GM19395 (cell line): ENCODE data around the gene ZNF584.
"Not testable (repeated sequence)": the region's sequence is repeated elsewhere in the genome, so short reads cannot be mapped to it uniquely, and the experiment has no call there.

ENCODE experiments used
- ATAC-seq: cut with Tn5 transposase; IDR thresholded peaks from one replicate; pipeline ENCODE4 v1.9.1; 2021; ENCODE audit warnings: mild to moderate bottlenecking, moderate library complexity; ENCODE audit not compliant: unreplicated experiment

Gene ZNF584

DNA sequence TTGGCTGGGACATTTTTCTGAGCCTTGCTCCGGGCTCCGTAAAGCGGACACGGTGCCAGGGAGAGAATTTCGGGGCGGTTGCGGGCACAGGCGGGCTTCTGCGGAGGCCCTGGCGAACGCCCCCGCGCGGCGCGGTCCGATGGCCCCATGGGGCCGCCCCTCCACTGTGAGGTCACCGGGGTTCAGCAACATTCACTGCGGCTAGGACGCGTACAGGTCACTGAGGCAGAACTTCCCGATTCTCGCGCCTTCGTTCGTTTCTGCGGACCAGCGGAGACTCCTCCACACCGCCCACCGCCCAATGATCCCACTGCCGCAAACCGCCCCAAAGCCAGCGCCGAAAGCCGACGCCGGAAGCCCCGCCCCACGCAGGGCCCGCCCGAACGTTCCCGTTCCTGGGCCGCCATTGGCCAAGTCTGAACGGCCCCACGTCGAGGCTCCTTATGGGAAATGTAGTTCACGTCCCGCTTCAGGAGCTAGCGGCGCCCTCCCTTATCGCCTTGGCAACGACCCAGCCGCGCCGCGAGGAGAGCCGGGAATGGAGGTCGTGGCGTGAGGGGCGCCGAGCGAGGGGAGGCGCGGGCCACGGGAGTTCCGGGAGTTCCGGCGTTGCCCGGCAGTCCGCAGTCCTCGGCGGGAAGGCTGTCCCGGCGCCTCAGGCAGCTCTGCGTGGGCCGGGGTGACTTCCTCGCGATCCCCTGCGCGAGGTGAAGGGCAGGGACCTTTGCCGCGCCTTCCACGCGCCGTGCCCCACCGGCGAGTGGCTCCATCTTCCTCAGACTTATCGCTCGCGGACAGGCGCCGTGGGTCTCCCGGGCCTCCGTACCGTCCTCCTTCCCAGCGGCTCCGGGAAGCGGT, at the start of gene ZNF584:
Gene ZNF584 (plus strand): TSS at position 498 of the 858 bp plus-strand sequence. CDS start 499 bp downstream, outside the sequence.
- ATAC-seq, result peak; percentile 92

DNA sequence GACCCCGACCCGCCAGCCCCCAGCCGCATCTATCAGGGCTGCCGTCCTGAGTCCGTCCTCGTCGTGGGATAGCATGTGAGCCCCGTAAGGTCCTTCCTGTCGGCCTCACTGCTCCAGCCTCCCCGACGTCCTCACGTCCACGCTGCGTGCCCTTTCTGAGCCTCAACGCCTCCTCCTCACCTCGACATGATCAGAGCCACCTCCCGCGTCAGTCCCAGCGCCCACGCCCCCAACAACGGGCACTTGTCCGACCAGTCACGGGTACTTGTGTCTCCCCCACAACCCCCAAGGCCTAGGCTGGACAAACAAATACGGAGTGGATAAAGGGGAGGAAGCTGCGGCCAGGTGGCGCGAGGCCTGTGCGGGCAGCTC, 46.6 kb upstream of the ZNF584 start:
- ATAC-seq, result peak; percentile 21

DNA sequence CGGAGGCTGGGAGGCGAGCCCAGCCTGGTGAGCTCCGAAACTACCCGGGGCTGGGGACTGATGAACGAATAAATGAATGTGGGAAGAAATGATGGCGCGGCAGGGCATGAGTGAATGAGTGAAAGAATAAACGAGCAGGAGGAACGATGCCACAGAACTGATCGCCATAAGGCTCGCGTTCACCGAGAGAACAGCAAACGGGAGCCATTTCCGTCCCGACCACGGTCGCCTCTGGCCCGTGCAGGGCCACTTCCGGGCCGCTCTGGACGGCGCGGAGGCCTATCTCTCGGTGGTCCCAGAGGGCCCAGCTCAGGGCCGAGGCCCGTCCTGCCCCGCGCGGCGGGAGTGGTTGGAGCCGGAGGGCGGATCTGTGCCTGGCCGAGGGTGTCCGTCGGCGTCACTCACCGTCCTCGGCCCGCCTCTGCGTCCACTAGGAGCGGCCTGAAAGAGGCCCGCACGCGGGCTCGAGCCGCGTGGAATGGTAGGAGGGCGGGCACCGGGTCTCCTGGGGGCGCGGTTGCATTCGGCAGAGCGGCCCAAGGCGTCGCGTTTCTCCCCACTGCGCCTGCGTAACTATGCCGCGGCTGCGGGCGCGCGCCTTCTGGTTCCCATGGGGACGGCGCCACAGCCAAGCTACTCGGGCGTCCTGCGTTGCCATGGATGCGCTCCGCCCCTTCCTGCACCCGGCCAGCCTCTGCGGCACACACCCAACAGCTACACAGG, 46.0 kb upstream of the ZNF584 start, which contains the start of gene ZNF497:
Gene ZNF497 (minus strand): TSS at position 480 of the 723 bp plus-strand sequence. CDS start 5,116 bp downstream, outside the sequence.
- ATAC-seq, result peak; percentile 89

DNA sequence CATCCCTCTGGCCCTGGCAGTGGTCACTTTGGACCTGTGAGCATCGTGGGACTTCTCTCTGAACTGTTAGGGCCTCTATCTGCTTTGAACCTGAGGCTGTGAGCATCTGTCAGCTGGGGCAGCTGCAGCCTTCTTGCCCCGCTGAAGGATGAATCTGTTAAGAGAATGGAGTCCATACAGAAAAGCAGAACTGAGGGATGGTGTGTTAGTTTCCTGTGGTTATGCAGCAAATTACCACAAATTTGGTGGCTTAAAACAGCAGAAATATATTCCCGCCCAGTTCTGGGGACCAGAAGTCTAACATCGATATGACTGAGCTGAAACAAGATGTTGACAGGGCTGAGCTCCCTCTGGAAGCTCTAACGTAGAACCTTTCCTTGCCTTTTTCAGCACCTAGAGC, 44.3 kb upstream of the ZNF584 start:
- ATAC-seq, result no peak

DNA sequence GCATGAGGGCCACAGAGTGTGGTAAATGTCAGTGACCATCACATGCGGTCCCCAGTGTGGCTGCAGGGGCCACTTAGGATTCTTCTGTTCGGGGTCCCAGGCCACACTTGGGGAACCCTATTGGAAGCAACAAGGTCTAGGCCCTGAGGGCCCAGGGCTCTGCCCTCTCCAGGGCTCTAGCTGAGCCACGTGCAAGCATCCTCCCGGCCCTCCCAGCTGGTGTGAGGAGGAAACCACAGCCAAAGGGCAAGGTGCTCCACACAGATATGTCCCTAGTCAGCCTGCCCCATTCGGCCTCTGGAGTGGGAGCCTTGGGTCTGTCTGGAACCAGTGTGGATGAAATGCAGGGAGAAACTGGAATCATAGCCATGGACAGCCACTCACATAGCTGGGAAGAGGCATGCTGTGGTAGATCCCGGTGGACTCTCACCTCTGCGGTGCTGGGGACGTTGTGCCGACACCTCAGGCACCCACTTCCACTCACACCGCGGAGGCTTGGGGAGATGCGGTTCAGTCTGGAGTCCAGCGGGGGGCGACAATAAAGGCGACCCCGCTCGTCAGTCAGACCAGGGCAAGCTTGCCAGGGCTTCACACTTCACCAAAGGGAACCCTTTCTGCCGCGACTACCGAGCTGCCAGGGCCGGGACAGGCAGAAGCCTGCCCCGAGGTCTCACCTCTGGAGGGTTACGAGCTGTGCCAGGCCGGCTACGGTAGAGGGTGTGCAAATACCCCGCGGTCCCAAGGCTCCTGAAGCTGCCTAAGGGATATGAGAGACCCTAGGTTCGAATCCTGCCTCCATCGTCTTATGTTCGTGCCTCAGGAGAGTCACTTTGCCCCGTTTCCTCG, 41.6 kb upstream of the ZNF584 start:
- no peak for ATAC-seq

DNA sequence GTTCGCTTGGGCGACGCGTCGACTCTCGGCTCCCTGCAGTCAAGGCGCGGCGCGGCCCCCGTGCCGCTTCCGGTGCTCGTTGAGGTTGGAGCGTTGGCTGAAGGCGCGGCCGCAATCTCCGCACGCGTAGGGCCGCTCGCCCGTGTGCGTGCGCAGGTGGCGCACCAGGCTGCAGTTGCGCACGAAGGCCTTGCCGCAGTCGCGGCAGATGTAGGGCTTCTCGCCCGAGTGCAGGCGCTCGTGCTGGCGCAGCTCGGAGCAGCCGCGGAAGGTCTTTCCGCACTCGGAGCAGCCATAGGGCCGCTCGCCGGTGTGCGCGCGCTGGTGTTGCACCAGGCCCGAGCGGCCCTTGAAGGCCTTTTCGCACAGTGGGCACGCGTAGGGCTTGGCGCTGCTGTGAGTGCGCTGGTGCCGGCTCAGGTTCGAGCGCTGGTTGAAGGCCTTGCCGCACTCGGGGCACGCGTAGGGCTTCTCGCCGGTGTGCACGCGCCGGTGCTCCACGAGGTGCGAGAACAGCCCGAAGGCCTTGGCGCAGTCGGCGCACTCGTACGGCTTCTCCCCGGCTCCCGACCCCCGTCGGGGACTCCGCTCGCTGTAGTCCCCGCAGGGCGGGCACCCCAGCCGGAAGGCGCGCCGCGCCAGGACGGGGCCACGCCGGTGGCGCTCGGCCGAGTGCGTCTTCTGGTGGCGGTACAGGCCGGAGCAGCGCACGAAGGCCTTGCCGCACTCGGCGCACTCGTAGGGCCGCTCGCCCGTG, 40.6 kb upstream of the ZNF584 start:
- ATAC-seq, result no peak

DNA sequence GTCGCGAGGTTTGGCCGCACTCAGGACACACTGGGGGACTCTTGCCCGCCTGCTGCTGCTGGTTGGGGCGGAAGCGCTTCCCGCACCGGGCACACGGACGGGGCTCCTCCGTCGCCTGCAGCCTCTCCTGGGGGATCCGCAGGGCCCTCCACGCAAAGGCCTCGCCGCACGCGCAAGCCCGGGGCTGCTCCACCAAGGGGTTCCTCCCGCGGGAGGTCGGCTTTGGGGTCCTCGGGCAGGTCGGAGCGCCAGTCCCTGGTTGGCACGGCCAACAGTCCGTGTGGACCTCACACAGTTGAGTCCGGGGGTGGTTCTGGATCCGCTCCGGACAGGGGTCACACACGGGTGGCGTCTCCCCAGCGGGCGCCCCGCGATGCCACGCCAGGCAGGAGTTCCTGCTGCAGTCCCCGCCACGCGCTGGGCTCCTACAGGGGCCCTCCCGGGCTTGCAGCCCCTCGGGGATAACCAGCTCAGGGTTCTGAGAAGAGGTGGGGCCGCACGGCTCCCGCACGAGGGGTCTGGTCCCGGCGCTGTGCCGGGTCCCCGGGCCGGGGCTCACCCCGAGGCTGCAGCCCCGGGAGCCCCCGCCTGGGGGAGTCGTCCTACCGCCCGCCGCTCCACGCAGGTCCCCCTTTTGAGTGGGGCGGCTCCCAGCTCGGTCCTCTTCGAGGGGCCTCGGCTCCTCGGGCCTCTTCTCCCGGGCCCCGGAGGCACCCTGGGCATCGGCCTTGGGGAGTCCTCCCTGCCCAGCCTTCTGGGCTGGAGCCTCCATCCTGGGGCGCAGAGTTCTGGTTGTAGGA, 39.7 kb upstream of the ZNF584 start:
- no peak for ATAC-seq

DNA sequence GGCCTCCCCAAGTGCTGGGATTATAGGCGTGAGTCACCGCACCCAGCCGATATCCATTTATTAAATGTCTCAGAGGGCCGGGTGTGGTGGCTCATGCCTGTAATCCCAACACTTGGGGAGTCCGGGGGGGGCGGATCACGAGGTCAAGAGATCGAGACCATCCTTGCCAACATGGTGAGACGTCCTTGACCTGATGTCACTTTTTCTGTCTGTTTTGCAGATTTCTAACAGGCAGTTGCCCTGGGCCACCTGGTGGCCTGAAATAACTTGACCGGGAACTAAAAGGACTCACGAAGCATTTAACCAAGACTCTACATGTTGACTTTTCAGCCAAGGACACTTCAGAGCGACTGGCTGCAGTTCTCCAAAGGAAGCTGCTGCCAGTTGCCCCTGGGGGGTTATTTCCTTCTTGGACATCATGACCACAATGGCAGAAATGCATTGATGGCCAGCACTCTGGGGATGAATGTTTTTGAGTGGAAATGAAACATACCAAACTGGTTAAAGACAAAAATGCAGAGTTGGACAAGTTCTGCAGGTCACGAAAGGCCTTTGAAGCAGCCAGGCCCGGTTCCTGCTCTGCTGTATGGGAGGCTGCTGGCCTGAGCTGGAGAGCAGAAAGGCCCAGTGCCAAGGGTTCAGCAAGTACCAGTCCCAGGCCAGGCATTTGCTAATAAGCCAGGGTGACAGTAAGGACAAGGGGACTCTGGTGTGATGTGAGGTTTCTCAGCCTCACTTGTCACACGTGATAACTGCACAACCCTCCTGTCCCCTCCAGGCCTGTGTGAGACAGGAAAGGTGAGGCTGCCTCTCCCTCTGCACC, 35.9 kb upstream of the ZNF584 start:
- ATAC-seq, result no peak

DNA sequence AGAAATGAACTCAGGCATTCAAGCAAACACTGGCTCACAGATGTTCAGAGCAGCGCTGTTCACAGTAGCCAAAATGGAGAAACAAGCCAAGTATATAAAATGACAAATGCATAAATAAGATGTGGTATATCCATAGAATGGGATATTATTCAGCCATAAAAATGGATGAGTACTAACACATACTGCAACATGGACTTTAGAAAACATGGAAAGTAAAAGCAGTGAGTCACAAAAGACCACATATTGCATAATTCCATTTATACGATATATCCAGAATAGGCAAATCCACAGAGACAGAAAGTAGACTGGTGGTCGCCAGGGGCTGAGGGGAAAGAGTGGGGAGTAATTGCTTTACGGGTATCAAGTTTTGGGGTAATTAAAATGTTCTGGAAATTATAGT, 34.2 kb upstream of the ZNF584 start:
- no peak for ATAC-seq

DNA sequence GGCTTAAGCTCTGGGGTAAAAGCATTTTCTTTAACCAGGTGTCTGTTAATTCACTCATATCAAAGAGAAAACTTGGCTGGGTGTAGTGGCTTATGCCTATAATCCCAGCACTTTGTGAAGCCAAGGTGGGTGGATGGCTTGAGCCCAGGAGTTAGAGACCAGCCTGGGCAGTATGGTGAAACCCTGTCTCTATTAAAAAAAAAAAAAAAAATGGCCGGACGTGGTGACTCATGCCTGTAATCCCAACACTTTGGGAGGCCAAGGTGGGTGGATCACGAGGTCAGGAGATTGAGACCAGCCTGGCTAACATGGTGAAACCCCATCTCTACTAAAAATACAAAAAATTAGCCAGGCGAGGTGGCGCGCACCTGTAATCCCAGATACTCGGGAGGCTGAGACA, 31.7 kb upstream of the ZNF584 start:
- not testable (repeated sequence) for ATAC-seq

DNA sequence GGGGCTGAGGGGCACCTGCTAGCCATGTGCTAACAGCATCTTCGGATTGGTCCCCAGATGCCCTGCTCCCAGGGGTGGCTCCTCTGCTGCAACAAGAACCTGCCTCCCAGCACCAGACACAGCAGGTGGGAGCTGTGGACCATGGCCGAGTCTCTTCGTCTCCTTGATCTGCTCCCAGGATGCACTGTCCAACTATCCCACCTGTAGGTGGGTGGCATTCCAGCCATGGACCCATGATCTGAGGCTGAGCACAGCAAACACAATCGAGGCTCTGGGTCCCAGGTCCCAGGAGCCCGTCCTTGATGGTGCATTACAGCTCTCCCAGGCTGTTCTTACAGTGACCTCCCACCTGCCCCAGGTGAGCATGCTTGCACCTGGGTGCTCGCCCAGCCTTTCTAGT, 29.2 kb upstream of the ZNF584 start:
- ATAC-seq, result no peak

DNA sequence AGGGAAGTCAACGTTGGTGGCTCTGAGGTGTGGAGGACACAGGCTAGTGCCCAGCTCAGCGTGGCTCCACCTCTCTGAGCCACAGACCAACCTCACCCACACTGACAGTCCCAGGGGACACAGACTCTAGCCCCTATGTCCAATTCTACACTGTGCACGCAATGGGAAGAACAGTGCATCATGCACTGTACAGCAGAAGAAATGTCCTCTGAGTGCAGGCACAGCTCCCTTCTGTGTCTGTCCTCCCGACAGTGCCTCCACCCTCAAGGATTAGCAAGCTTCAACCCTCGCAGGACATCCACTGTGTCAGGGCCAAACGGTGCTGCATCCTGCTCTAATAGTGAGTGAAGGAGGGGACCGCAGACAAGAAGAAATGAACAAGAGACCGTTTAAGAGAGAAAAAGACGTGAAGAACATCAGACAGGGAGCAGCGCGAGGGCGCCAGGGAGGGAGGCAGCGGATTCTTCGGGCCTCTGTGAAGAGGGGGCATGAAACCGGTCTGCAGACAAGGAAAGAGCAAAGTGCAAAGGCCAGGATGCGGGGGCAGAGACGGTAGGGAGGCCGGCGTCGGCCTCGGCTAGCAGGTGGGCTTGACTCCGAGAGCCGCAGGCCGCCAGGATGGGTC, 28.3 kb upstream of the ZNF584 start:
- ATAC-seq, result no peak

DNA sequence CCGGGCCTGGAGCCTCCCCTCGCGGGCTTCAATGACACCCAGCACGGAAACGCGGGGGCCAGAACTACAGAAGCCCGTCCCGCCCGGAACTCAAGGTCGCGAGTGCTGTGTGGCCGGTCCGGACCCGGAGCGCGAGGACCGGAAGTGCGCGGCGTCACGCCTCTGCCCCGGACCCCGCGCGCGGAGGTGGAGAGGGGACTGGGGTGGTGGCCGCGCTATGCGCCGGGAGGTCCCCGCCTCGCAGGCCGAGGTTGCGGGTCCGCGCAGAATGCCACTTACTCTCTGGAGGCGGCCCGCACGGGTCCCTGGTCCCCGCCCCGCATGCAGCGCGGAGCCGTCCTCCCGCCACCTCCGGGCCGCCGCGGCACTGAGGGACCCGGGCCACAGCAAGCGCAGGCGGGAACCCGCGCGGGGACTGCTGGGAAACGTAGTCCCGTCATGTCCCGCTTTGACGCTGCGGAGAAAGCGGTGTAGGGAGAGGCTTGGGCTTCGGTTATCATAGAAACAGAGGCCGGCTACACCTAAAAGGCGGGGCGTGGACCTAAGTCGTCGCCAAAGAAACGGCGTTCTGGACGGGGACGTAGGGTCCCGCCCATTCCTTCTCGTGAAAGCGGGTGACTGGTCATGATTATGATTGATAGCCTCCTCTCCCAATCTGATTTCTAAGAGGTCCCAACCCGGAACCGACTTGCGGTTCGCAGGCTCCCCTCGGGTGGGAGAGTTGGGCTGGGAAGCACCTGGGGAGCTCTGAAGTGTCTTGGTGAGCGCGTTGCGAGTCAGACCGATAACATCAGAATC, 27.6 kb upstream of the ZNF584 start, which contains the start of gene ZNF837:
Gene ZNF837 (minus strand): TSS at position 369 of the 798 bp plus-strand sequence. CDS start 11,698 bp downstream, outside the sequence.
- ATAC-seq, result peak; percentile 83

DNA sequence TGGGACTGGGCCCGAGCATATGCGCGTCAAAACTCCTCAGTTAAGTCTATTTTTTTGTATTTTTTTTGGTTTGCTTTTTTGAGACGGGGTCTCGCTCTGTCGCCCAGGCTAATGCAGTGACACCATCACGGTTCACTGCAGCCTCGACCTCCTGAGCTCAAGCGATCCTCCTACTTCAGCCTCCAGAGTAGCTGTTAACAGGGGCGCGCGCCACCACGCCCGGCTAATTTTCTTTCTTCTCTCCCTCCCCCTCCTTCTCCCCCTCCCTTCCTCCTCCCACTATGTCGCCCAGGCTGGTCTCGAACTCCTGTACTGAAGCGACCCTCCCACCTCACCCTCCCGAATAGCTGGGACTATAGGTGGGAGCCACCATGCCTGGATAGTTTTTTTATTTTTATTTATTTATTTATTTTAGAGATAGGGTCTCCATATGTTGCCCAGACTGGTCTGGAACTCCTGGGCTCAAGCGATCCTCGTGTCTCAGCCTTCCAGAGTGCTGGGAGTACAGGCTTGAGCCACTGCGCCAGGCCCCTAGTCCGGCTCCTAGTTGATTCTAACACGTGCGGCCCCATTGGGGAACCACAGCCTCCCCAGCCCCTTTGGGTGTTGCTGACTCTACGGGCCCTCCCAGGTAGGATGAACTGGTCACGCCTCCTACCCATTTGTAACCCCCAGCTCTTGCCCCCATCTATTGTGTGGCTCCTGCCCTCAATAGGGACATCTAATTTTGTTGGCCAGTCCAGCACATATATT, 26.8 kb upstream of the ZNF584 start:
- ATAC-seq, result no peak

DNA sequence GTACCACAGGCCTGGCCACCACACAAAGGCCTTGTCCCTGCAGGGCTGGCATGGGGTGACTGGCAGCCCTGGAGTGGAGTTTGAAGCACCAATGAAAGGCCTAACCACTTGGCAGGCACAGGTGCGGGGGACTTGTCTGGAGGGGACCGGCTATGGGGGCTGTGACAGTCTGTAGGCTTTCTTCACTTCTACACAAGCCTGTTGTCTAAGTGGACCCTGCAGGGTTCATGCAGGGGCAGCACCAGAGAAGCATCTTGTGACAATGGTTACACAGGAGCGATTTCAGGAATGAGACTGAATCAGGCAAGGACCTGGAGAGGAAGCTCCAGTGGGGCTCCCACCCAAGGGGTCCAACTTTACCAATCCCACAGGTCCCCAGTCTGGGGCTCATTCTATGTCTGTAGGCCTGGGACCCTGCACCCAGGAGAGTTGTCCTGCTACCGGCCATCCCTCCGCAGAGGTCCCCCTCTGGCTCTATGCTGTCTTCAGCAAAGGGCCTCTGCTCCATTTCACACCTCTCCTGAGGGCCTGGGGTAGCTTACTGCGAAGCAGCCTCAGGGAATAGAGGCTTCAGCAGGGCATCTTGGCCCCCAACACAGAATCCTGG, 25.3 kb upstream of the ZNF584 start:
- no peak for ATAC-seq

DNA sequence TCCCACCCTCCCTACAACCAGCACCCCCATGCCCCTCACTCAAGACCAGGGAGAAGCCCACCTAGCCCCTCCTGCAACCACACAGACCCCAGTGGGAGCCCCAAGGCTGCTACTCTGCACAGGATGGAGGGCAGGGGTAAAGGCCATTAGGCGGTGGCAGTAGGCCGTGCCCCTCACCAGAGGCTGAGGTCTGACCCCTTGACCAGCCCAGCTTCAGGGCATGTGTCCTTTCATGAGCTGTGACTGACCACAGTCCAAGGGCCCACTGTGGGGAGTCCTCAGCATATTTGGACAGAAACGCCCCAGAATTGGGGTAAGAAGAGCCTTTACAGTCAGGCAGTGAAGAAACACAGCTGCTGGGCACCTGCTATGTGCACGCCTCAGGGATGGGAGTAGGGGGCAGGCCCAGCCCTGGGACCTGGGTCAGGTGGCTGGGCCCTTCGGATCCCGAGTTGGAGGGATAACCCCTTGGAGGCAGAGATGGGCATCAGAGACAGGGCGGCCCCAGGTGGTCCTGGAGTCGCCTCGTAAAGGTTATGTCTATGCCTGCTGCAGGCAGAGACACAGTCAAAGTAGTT, 23.0 kb upstream of the ZNF584 start:
- ATAC-seq, result no peak
